ENCODE data around the gene OR2T4.

Gene OR2T4, protein sequence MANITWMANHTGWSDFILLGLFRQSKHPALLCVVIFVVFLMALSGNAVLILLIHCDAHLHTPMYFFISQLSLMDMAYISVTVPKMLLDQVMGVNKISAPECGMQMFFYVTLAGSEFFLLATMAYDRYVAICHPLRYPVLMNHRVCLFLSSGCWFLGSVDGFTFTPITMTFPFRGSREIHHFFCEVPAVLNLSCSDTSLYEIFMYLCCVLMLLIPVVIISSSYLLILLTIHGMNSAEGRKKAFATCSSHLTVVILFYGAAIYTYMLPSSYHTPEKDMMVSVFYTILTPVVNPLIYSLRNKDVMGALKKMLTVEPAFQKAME

DNA sequence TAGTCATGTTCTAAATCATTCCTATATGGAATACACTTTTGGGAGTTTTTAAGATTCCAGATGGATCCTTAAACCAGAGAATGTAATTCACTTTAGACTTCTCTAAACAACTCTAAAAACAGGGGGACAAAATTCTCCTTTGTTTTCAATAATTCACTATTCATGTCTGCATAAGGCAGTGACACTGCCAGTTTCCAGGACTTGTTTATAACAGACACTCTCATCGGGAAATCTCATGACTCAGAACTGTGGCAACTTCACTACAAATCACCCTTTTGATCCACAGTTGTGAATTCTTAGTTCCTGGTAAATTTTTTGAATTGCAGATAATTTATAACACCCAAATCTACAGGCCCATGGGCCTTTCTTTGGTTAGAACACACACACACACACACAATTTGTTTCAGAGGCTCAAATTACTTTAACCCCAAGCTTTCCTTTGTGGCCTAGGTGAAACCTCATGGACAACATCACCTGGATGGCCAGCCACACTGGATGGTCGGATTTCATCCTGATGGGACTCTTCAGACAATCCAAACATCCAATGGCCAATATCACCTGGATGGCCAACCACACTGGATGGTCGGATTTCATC is at the start of gene OR2T4:
OR2T4 (plus strand) TSS at position 545 of the 595 bp plus-strand sequence; CDS start at position 545, 0 bp downstream.
- no peak for DNase-seq

DNA sequence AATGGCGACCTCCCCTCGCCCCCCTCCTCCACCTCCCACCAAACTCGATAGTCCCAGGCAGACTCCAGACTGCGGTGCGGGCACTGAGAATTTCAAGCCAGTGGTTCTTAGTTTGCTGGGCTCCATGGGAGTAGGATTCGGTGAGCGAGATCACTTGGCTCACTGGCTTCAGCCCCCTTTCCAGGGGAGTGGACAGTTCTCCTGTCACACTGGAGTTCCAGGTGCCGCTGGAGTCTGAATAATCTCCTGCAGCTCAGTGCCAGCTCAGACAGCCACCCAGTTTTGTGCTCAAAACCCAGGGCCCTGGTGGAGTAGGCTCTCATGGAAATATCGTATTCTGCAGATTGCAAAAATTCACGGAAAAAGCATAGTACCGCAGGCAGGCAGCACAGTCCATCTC is 44.7 kb upstream of the OR2T4 start:
- DNase-seq = no peak

DNA sequence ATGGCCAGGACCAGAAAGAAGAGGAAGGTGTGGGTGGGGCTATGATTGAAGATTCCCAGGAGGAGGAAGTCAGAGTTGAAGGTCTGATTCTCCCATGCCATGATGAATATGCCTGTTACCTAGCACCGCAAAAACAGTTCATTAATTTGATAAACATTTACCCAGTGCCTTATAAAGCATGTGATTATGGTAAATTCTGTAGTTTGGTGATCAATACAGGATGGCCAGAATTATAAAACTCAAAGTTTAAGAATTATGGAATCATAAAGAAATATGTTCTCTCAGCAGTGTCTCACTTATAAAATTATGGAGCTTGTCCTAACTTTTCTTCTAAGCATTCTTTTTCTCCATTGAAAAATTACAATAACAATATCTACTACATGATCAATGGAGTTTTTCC is 37.0 kb upstream of the OR2T4 start, which contains the start of gene OR2M7:
OR2M7 (minus strand) TSS at position 101 of the 400 bp plus-strand sequence; CDS start at position 101, 0 bp downstream.
- no peak for DNase-seq

DNA sequence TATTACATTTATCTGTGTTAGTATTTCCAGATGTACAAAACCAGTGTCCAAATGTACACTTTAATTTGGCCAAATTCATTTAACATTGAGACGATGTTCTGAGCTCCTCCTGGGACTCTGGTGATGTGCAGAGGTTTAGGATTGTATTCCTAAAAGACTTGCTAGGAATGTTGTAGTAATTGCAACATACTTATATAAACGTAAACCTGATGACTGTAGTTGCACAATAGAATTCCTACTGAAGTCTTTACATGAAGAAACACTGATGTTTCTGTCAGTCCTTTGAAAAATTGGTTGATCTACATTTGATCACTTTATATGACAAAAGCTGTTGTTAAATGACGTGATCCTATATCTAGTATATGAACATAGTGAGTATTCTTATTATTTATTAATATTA is 18.0 kb upstream of the OR2T4 start:
- DNase-seq = no peak

DNA sequence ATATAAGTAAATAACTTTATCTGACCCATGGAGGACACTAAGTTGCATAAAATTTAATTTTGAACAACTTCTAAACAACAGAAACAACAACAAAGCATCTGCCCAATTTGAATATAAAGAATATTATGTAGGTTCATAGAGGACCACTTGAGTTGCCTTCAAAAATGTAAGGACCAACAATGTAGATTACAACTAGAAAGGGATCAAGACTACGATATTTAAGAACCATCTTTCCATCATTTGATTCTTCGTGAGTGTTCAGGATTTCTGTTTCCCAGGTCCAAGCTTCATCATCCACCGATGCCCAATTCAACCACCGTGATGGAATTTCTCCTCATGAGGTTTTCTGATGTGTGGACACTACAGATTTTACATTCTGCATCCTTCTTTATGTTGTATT is 13.0 kb upstream of the OR2T4 start, which contains the start of gene OR14C36:
OR14C36 (plus strand) TSS at position 301 of the 400 bp plus-strand sequence; CDS start at position 301, 0 bp downstream.
- no peak for DNase-seq

DNA sequence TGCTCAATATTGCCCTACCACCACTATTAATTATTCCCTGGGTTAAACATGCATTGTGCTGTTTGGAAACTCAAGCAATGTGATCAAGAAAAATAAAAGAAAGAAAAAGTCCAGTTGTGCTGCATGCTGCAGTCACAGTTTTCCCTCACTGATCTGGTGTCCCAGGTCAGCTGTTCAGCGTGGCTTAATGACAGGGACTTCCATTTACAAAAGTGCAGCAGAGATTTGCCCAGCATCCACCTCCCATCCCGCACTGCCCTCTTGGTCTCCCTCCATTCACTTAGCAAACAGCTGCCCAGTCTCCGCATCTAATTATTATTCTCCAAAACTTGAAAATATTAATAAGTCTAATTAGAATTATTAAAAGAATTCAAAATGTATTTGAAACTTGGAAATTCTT is 2.0 kb upstream of the OR2T4 start:
- DNase-seq = no peak

DNA sequence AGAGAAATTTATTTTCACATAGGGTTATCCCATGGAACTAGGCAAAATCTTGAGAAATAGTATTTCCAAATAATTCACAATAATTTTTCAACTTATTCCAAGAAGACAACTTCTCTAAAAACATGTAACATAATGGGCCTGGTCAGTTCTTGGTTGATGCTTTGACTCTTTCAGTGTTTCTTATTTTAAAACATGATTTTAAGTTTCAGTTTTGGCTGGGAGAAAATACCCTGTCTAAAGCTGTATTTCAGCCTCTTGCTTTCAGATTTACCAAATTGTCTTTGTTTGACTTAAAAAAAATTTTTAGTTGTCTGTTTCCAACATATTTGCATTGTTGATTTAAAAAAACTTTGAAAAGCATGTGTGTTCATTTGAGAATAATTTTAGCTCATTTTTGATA is 5.1 kb downstream of the OR2T4 start:
- no peak for DNase-seq

DNA sequence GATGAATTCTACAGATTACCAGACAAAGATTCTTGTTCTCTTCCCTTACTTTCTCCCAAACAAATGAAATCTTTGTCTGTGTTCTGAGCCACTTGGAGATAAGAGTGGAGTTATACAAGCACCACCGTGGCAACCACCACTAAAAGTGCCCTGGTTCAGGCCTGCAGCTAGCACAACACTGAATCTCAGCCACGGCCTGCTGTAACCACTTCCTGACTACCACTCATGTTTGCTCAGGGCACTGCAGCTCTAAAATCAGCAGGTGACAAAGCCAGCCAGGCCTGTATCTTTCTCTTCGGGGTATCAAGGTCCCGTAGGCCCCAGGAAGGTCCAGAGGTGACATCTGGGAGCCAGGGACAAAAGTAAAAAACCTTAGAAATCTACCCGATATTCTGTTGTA is 10.9 kb downstream of the OR2T4 start:
- no peak for DNase-seq

DNA sequence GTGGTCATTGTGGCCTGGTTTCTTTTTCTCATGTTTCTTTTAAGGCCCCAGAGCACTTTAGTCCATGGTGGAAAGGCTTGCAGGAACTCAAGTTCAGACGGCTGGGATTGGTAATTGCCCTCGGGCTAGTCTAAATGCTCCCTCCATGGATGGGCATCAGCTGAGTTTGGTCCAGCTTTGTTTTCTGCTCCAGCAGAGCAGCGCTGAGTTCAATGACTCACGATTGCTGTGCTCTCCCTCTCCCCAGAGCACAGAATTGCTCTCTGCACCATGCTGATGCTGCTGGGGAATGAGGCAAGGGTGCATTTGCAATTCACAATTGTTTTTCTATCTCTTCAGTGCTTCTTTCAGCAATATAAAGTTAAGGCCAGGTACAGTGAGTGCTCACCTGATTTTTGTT is 12.3 kb downstream of the OR2T4 start:
- no peak for DNase-seq

DNA sequence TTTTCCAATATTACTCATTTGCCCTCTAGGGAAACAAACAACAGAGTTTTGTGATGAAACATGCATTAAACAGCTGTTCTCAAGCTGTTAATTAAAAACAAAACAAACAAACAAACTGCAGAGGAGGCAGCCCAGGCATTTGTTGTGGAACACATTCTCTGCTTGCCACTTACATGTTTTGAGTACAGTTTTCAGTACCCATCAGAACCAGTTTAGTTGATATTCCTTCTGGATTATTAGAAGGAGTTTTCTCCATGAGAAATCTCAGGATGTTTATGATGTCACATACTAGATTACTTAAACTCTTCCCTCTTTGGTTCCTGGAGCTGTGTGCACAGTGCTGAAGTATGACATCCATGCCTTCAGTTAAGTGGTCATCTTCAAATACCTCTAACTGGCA is 14.0 kb downstream of the OR2T4 start, which contains the start of gene OR2T6:
OR2T6 (plus strand) TSS at position 301 of the 400 bp plus-strand sequence. CDS start 11,863 bp downstream, outside the sequence.
- DNase-seq = no peak

DNA sequence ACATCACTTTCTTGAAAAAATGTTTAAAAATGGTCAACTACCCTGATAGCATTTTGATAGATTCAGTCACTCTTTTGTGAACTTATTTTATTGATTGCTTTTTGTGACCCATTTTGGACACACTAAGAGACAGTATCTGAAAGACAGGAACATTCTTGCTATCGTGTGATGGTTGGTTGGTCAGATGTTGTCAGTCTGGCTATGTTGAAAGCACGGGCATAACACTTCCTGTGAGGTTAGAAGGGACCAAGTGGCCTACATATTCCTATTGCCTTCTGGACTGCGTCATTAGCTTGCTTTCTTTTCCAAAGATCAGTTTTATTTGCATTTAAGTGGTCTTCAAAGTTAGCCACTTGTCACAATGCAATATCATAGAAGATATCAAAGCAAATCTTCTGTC is 15.5 kb downstream of the OR2T4 start:
- no peak for DNase-seq

DNA sequence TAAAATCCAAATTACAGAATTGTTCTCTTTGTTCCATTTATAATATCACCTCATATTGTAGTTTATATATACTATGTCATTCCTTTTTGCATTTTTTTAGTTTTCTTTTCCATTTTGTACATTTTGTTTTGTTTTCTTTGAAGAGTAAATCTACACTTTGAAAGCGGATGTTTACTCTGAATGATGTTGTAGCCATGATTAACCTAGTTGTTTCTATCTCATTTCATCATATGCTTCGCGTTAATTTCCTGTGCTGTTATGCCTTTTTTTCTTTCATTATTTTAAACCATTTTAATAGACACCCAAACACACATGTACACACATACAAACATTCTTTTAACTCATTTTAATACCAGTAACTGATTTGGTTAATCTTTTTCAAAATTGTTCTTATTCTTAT is 19.4 kb downstream of the OR2T4 start:
- no peak for DNase-seq

DNA sequence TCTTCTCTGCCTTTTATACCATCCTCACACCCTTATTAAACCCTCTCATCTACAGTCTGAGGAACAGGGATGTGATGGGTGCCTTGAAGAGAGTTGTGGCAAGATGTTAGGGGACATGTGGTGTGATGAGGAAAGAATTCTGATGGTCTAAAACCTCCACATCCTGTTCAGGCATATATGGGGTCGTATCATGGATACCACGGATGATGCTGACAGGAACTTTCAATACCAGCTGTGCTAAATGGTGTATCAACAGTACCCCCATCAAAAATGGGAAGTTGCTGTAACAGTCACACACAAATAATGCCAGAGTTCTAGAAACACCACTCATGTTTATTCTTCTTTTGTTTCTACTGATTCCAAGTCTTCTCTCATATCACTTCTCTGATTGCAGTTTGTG is 27.0 kb downstream of the OR2T4 start:
- DNase-seq = no peak

DNA sequence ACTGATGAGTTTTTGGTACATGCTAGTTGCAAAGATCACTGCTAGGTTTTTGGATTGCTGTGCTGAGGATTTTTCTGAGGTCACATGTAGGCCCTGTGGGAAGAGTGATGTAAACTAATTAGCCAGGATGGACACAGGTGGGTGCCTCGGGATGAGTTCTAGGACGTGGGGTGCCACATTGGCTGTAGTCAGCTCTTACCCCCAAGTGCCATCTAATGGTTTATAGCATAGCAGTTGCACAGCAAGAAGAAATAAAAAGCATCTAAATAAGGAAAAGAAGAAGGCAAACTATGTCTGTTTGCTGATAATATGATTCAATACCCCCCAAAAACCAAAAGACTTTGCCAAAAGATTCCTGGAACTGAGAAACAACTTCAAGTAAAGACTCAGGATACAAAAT is 31.6 kb downstream of the OR2T4 start:
- DNase-seq = no peak

DNA sequence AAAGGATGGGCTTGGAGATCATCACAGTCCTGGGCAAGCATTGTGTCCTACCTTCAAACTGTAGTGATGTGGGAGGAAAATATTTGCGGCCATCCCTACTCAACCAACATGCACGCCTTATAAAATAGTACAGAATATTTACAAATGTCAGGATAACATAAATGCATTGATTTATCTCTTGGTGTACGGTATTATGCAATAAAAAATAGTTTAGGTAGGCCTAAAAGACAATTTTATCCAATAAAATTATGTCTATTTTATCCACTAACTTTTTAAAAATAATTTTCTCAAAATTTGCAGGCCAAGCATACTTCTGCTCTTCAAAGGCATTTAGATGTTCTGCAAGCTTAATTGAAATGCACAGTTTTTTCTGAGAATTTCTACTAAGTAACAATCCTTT is 41.3 kb downstream of the OR2T4 start, which contains the start of gene OR2T1:
OR2T1 (plus strand) TSS at position 301 of the 400 bp plus-strand sequence. CDS start 3,100 bp downstream, outside the sequence.
- no peak for DNase-seq

DNA sequence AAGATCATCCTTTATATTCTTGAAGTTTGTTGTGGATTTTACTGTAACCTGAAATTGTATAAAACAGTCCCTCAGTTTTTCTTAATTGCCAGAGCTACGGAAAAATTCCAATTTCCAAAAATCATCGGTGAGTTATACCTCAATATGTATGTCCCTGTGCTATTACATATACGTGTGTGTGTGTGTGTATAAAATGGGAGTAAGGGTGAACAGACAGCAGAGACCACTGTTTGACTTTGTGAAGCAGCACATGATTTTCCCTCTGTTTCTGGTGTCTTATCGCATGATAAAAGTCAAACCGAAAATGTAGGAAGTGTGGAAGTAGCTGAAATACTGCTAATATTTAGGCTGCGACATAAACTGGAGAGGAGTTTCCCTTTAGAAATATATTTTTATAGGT is 42.6 kb downstream of the OR2T4 start:
- DNase-seq = no peak

DNA sequence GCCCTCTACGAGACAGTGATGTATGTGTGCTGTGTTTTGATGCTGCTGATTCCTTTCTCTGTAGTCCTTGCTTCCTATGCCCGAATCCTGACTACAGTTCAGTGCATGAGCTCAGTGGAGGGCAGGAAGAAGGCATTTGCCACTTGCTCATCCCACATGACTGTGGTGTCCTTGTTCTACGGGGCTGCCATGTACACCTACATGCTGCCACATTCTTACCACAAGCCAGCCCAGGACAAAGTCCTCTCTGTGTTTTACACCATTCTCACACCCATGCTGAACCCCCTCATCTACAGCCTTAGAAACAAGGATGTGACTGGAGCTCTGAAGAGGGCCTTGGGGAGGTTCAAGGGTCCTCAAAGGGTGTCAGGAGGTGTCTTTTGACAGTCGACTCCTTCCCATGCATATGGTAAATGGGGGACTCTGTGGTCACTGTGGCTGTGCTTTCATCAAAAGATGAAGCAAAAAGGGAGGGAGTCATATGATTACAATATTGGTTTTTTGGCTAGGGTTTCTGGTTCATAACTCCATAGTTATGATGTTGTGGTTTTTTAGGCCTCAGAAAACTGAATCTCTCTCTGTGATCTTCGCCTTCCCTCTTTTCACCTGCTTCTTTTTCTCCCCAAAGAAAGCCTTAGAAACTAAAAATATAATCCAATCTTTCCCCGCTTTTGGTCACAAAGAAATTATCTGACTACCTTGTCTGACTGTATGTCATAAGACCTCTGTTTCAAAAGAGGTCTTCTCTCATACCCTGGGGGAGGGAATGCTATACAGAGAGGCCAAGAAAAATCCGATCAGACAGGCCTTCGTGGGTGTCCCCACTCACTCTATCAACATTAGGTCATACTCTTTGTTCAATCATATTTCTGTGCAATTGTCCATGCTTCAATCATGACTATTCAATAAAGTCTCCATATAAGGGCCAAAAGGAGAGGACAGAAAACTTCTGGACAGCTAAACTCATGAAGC is 45.5 kb downstream of the OR2T4 start:
- no peak for DNase-seq

Data from NCI-H1694 (cell line).